DND-41 (cell line): Measurements from ENCODE around the gene NKD2.
A peak's percentile ranks its signal among the peaks of the same experiment; 100 is the strongest.

ENCODE experiments used
- CTCF ChIP-seq: IDR thresholded peaks from 2 replicates; pipeline ENCODE4 v1.5.1; 2012; ENCODE audit warnings: borderline replicate concordance, low read length, moderate library complexity, mild to moderate bottlenecking; ENCODE audit not compliant: poor library complexity, severe bottlenecking; ENCODE audit errors: extremely low read depth
- EZH2 ChIP-seq: IDR thresholded peaks from 3 replicates; pipeline ENCODE4 v1.6.1; 2012; ENCODE audit warnings: borderline replicate concordance, low read depth, mild to moderate bottlenecking, moderate library complexity, low read length, inconsistent platforms; ENCODE audit not compliant: severe bottlenecking

GRCh38 chr5:1004461-1005248 is 3.9 kb upstream of the NKD2 start:
- TF ChIP-seq CTCF (peak; percentile 18), EZH2 (peak; percentile 30)
